DND-41 (cell line): ENCODE measurements around the gene CD200.

Experiments
- CTCF ChIP-seq: IDR thresholded peaks from 2 replicates; pipeline ENCODE4 v1.5.1; 2012; ENCODE audit warnings: borderline replicate concordance, low read length, moderate library complexity, mild to moderate bottlenecking; ENCODE audit not compliant: poor library complexity, severe bottlenecking; ENCODE audit errors: extremely low read depth
- EZH2 ChIP-seq: IDR thresholded peaks from 3 replicates; pipeline ENCODE4 v1.6.1; 2012; ENCODE audit warnings: borderline replicate concordance, low read depth, mild to moderate bottlenecking, moderate library complexity, low read length, inconsistent platforms; ENCODE audit not compliant: severe bottlenecking

DNA sequence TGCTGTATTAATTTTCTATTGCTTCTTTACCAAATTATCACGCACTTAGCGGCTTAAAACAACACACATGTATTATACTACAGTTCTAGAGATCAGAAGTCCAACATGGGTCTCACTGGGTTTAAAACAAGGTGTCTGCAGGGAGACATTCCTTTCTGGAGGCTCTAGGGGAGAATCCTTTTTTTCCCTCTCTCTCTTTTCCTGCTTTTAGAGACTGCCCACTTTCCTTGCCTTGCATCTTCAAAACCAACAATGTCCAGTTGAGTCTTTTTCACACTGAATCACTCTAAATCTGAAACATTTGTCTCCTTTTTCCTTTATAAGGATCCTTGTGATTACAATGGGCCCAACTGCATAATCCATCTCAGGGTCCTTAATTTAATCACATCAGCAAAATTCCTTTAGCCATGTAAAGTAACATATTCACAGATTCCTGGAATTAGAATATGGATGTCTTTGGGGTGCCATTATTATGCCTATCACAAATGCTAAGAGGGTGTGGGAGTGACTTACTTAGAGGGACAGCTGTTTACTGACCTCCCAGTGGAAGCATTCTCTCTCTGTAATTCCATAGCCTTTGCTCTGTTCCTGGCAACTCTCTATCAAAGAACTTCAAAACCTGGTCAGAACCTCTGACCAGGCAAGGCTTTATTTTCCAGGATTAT lies 21.8 kb downstream of the CD200 start:
- TF ChIP-seq CTCF = no peak
- no peak for TF ChIP-seq EZH2
